HS-5 (cell line): ENCODE measurements around the gene DAP.

Experiments
- DNase-seq: peaks from one replicate; pipeline ENCODE4 v3.0.0-alpha.2; 2012; ENCODE audit warnings: low read depth

The DAP gene

DNA sequence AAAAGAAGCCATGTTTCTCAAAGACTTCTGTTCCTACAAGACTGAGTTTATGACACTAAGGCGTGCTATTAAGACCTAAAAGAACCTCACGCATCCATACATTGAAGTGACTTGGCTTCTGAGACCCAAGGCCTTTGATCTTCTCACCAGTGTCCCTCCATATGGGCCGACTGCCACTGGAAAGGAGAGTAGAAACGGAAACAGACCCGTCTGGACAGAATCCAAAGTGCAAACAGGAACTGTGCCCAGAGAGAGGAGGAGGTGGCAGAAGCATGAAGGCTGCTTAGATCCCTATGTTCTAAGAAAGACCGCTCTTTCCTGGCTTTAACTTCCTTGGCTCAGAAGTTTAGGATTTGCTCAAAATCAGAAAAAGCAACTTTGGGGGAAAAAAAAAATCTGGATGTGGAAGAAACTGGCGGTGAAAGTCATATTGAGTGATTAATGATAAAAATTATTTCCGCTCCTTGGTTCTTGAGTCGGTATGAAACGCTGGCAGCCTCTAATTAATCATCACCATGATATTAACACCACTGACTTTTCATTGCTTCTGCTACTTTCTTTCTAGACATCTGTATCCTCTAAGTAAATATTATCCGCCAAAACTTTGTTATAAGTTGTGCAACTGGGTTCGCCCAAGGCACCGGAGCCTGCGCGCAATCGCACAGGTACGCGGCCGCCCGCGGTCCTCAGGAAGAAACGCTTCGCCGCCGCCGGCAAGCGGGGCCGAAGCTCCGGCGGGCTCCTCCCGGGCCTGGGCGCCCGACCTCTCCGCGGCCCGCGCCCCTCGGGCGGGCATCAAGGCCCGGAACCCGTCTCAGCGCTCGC lies 726 bp downstream of the DAP start:
- peak; percentile 49 for DNase-seq

- no peak for DNase-seq
Observed at GRCh38 chr5:10759111-10759510, 1.9 kb downstream of the DAP start.

DNA sequence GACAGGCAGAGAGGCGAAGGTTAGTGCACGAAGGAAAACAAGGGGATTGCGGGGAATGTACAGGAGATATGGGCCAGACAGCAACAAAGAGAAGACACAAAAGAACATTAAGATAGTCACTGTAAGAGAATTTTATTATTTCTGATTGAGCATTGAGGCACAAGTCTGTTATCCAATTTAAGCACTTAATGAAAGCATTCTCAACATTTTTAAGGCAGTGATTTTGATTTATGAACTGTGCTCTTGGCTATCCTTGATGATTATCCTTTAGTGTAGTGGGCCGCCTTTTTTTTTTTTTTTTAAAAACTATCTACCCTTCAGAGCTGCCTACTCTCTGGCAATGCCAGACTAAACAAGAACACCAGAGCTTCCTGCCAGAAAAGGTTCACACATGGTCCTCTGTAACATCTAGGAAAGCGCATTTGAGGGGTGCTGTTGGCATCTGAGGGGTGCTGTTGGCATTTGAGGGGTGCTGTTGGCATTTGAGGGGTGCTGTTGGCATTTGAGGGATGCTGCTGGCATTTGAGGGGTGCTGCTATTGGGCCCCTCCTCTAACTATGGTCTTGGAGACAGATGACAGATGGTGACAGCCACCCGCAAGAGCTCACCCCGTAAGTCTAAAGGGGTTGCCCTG lies 3.0 kb downstream of the DAP start:
- no peak for DNase-seq

GRCh38 chr5:10757043-10757442 lies 4.0 kb downstream of the DAP start:
- DNase-seq = no peak

DNA sequence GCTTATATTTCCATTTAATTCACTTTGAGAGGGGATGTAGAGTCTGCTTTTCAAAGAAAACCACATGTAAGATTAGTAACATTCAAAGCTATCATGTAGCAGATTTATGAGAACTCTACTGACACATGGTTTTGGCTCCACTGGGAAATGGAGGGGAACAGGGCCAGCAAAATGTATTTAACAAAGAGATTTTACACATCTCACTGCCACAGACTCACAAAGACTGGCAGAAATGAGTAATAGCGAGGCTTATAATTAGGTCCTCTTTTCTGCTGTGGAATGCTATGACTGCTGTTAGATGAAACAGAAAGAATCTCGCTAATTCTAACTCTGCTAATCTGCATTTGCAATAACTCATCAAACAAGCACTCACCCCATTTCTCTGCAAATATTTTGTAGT lies 4.5 kb downstream of the DAP start:
- DNase-seq = peak; percentile 36

DNA sequence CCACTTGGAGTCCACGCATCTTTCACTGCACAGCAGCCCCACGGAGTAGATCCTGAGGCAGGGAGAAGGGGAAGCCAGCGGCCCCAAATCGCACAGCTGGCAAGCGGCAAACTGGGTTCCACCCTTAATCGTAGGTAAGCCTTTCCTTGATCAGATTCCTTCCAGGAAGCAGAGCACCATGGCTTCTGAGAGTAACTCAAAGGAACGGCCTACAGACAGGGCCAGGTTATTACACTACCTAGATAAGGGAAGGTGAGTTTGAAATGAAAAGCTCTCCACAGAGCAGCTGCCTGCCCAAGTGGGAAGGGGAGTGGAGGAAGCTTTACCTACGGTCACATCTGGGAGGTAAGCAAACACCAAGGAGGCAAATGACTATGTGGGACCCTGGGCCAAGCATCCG lies 7.9 kb downstream of the DAP start:
- no peak for DNase-seq

DNA sequence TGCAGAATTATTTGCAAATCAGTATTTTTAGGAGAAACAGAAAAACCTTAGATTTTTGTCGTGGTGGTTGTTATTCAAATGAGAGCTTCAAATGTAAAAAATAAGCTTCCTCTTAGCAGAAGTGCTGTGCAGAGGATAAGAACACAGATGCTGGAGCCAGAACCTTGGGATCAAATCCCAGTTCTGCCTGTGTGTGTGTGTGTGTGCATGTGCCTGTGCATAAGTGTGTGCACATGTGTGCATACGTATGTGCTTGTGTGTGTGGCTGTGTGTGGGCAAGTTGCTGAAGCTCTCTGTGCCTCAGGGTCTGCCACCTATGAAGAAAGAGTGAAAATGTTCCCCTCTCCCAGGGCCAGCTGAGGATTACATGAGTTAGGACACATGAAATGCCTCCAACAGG lies 8.6 kb downstream of the DAP start:
- no peak for DNase-seq

- DNase-seq = no peak
Observed at GRCh38 chr5:10750909-10751308, 10.1 kb downstream of the DAP start.

DNA sequence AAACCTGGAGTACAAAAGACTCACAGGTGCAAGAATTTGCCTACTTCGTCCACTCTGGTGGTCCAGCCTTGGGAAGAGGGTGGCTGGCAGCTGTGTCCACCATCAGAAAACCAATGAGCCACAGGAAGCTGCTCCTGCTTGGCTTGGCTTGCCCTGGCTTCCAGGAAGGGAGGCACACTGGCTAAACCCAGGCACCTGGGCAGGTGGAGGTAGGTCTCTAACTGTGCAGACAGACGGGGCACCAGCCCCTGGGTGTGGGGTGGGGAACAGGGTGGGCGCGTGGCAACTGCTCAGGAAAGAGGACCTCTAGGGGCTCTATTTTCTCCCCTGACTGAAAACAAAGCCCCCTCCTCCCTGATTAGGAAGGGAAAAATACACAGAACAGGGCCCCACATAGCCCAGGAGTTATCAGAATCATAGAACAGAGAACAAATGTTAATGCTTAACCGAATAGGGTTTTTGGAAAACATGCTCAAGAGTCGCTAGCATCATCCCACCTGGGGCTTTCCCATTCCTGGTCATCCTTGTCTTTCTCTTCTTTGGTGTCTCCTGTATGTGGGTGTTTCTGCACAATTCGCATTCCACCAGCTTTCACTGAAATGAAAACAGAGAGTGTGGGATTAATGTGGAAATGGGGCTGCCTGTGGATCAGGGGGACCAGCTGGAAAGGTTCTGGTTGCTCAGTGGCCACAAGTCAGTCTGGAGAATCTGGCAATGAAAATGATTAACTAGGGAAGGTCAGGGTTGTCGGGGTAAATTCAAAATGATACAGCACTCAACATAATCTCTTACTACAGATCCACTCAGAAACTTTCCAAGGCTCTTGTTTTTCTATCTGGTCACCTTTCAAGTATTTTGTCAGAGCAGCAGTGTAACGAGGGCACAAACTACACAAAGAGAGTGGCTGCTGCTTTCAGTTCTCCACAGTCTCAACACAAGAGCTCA lies 13.1 kb downstream of the DAP start:
- DNase-seq = no peak

DNA sequence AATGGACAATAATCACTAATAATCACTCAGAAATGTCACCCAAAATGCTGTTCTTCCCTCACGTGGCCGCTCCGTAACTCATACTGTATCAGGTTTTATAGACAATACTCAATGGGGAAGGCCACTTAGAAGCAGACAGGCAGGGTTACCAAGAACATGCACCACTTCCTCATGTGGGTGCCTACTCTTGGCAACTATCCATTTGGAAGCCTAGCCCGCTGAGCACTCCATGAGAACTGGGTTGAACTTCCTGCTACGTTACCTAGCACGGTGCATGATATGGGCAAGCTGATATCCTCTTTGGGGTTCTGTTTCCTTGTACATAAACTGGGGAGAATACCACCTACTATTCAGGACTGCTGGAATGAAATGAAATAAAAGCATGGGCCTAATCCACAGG lies 14.3 kb downstream of the DAP start:
- DNase-seq = no peak

GRCh38 chr5:10745133-10745532 lies 15.9 kb downstream of the DAP start:
- no peak for DNase-seq

GRCh38 chr5:10744681-10745080 lies 16.4 kb downstream of the DAP start:
- DNase-seq = no peak

DNA sequence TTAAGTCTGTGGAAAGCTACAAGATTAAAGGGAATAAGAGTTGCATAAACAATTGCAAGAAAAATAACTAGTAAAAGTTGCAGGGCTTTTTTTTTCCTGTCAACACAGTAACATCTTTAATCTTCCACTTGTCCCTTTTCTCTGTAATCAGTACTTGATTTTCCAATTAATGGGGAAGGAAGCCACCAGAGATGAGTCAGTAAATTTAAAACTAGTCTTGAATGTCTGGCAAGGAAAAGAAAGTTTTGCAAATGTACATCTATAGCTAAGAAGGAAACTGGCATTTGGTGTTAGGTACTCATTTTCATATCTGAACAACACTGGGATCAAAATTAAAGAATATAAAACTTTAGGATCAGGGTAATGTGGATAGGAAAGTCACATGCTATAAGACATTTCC lies 17.1 kb downstream of the DAP start:
- DNase-seq = no peak

DNA sequence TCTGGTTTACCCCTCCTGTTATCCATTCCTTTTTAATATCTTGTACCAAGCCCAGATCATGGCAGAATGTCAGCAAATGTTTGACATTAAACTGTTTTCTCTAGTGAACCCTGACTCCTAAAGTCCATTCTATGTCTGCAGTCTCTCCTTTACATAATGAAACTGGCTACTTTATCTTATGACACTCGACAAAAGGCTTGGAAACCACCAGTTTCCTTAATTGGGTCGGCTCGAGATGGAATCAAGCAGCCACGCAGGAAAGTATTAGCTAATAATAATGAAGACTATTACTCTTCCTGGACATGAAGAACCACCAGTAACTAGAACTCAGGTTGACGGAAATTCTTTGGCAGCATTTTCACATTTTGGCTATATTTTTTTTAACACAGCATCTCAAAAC lies 17.5 kb downstream of the DAP start:
- no peak for DNase-seq

DNA sequence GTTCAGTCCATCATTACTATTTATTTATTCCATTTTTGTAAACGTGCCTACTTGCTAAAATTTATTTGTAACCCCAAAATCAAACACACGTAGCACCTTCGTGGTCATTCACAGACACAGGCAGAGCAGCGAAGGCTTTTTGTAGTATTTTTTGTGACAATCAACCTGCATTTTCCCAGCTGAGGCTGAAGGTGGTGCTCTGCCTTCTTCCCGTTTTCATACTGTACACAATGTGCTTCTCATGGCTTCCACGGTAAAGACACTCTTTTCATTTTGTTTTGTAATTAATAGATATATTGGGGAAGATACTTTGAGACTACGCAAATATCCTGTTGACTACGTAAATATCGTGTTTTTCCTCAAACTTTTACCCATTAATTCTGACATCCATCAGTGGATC lies 19.4 kb downstream of the DAP start:
- no peak for DNase-seq

GRCh38 chr5:10740384-10740783 lies 20.6 kb downstream of the DAP start:
- no peak for DNase-seq

DNA sequence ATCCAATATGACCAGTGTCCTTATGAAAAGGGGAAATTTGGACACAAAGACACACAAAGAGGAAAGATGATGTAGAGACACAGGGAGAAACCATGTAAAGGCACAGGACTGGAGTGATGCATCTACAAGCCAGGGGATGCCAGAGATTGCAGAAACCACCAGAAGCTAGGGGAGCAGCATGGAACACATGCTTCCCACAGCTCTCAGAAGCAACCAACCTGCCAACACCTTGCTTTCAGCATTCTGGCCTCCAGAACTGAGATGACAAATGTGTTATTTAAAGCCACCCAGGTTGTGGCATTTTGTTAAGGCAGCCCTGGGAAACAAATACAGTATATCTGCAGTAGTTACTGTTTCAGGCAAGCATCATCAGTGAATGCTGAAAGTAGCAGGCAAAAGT lies 23.2 kb downstream of the DAP start:
- no peak for DNase-seq

- no peak for DNase-seq
Observed at GRCh38 chr5:10736808-10737207, 24.2 kb downstream of the DAP start.

DNA sequence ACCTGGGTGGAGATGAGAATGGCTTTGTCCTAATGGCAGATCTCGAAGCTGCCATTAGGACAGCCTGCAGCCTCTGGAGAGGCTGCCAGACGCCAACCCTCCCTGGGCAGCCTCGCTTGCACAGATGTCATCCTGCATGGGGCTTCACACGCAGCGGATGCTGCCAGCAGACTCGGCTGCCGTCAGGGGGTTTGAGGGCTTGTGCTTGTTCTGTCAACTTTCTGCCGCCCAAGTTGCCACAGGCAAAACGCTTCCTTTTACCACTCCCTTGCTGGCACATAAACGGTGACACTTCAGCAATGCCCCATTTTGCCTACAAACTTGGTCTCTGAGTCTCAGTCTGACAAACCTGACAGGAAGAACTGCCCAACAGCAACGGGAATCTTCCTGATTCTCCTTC lies 24.7 kb downstream of the DAP start:
- no peak for DNase-seq

DNA sequence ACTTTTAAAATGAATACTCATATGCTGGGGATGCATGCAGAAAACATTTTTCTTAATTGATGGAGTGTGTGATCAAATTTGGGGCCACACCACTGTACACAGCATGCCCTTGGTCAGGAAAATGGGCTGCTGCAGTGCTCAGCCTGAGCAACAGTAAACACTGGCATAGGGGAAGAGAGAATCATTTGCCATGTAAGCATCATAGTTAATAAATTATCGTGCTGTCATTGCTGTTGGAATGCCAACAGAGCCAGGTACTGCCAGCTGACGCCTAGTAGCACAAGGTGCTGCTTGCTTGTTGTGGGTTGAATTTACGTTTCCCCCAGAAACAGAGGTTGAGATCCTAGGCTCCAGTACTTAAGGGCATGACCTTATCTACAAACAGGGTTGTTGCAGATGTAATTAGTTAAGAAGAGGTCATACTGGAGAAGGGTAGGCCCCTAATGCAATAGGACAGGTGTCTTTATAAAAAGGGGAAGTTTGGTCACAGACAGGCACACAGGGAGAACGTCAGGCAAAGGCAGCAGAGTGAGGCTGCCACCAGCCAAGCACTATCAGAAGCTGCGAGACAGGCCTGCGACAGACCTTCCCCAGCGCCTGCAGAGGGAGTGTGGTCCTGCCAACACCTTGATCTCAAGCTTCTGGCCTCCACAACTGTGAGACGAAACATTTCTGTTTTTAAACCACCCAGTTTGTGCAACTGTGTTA lies 25.3 kb downstream of the DAP start:
- DNase-seq = no peak

GRCh38 chr5:10734832-10735523 lies 26.1 kb downstream of the DAP start:
- no peak for DNase-seq
